Spleen (tissue), 11 donors: ENCODE results near the gene SPTSSB. TPM values are rescaled to one million over a fixed set of nuclear protein-coding genes. Genes with fewer than 3 reads are reported as not detected.

Source experiments
- DNase-seq: peaks from one replicate; pipeline ENCODE4 v3.0.0-alpha.2; 2020
- H3K27ac ChIP-seq, 8 donors: fragments of 200-600 bp; sonication (generic) in 7 of 8; 1 replicate in 4 of 8; 2 replicates in 4 of 8; pipeline versions ENCODE4 v1.5.0 to v1.8.0; 2016 to 2021; ENCODE audit warnings: inconsistent platforms in 4 of 8, mild to moderate bottlenecking in 4 of 8, moderate library complexity in 1 of 8
- H3K27me3 ChIP-seq, 7 donors: fragments of 200-600 bp; sonication (generic) in 6 of 7; replicated peaks in 1 of 7; 1 replicate in 4 of 7; 2 replicates in 3 of 7; pipeline versions ENCODE4 v1.5.0 to v1.8.0; 2016 to 2021; ENCODE audit warnings: inconsistent platforms in 3 of 7, mild to moderate bottlenecking in 1 of 7
- H3K36me3 ChIP-seq, 6 donors: fragments of 200-600 bp; sonication (generic) in 5 of 6; 1 replicate in 4 of 6; 2 replicates in 2 of 6; pipeline versions ENCODE4 v1.5.0 to v1.8.0; 2016 to 2021; ENCODE audit warnings: inconsistent platforms in 2 of 6
- H3K4me1 ChIP-seq, 6 donors: fragments of 200-600 bp; sonication (generic) in 5 of 6; 1 replicate in 3 of 6; 2 replicates in 3 of 6; pipeline versions ENCODE4 v1.5.0 to v1.8.0; 2016 to 2021; ENCODE audit warnings: inconsistent platforms in 3 of 6
- H3K4me3 ChIP-seq, 8 donors: fragments of 200-600 bp; sonication (generic) in 7 of 8; 1 replicate in 4 of 8; 2 replicates in 4 of 8; pipeline versions ENCODE4 v1.5.0 to v1.8.0; 2016 to 2021; ENCODE audit warnings: inconsistent platforms in 4 of 8, mild to moderate bottlenecking in 4 of 8, moderate library complexity in 2 of 8
- H3K9me3 ChIP-seq, 8 donors: fragments of 200-600 bp; sonication (generic) in 7 of 8; 1 replicate in 4 of 8; 2 replicates in 4 of 8; pipeline versions ENCODE4 v1.5.0 to v1.8.0; 2016 to 2021; ENCODE audit warnings: inconsistent platforms in 4 of 8
- CTCF ChIP-seq, 11 experiments: fragments of 200-600 bp in 7 of 11; fragments of 450-650 bp in 4 of 11; sonication (generic) in 4 of 11; IDR thresholded peaks in 8 of 11; conservative IDR thresholded peaks in 3 of 11; 1 replicate in 7 of 11; 2 replicates in 4 of 11; pipeline versions ENCODE4 v1.4.0 to v1.8.0; 2016 to 2021; ENCODE audit warnings: antibody characterized with exemption in 11 of 11, inconsistent platforms in 4 of 11, mild to moderate bottlenecking in 1 of 11
- POLR2A ChIP-seq, 3 donors: fragments of 450-650 bp; IDR thresholded peaks; one replicate each; pipeline ENCODE4 v1.5.1; 2017; ENCODE audit warnings: antibody characterized with exemption in 3 of 3, mild to moderate bottlenecking in 1 of 3
- POLR2AphosphoS5 ChIP-seq, 3 donors: sonication (generic); formaldehyde crosslinking; IDR thresholded peaks; one replicate each; pipeline ENCODE4 v1.5.1; 2017; ENCODE audit warnings: antibody characterized with exemption in 3 of 3
- WGBS, 5 donors: extraction: QIAGEN DNeasy Blood & Tissue Kit in 3 of 5; methylation state at CpG; one replicate each; pipeline versions ENCODE4 v1.1.5 to v1.1.7; 2013 to 2018; 5-methylcytosine and 5-hydroxymethylcytosine counted together
- intact Hi-C: fragments of 100-400 bp; cut with DNase I; formaldehyde crosslinking; loops from one replicate; pipeline ENCODE4 v1.15.0; 2023; ENCODE audit warnings: low total_unique reads
- polyA plus RNA-seq, 3 donors: library from polyadenylated mRNA; stranded (reverse); fragments of 200-250 nt; gene quantifications; one replicate each; pipeline ENCODE4 v1.2.1, GENCODE V29; 2013
- total RNA-seq, 7 donors: library from RNA; depleted of rRNA in 3 of 7; stranded (reverse); fragments of >200 nt in 3 of 7; fragmentation: NEBNext Ultra II Directional in 4 of 7; extraction: Animal tissue kit (Norgen Biotek cat#: 25700) in 4 of 7; gene quantifications; one replicate each; pipeline versions ENCODE4 v1.1.0 to v1.2.1, GENCODE V29; 2016 to 2021
- donor health status: healthy with polysubstance abuse.
- donor health status: DM: no; HTN: no; CAD: no; lungs with moderate emphysema.
- donor health status: DM: no; HTN: no; CAD: no.
- donor health status: Bipolar disorder and iron deficiency.
- donor health status: healthy.
- donor health status: DM: no; HTN: no; CAD: no.
- donor health status: DM: yes; HTN: yes; CAD: no.

The SPTSSB gene
- total and polyA plus RNA-seq, 10 donors = 0.26 to 4.5 (median 0.74) TPM

GRCh38 chr3:161333696-161334095, 37.6 kb downstream of the SPTSSB start:
- no peak overlapping the region for H3K27ac ChIP-seq
- no peaks in the 10 kb centered on the region for H3K4me1 ChIP-seq
- no peak overlapping the region for H3K4me3 ChIP-seq
- 23 to 46% (median 30%) methylated on average over 2 of the region's 2 CpGs for WGBS, 5 donors
- TF ChIP-seq POLR2AphosphoS5 (IDR thresholded peaks at IDR 0.05) (no peak), CTCF (IDR thresholded peaks at IDR 0.05 in 8 of 11, conservative IDR thresholded peaks at IDR 0.05 in 3 of 11) (no peak), POLR2A (IDR thresholded peaks at IDR 0.05) (no peak)
- no peaks in the 10 kb centered on the region for H3K9me3 ChIP-seq
- intact Hi-C loops = no loop called here
- peaks cover 0 to 4% (median 0%) of the 10 kb centered on the region in 7 donors for H3K27me3 ChIP-seq
- no peaks in the 10 kb centered on the region for H3K36me3 ChIP-seq
- no peak for DNase-seq

- intact Hi-C loops = no loop called here
- no peak for DNase-seq
- no peak overlapping the region for H3K27ac ChIP-seq
- no peaks in the 10 kb centered on the region for H3K9me3 ChIP-seq
- TF ChIP-seq POLR2AphosphoS5 (IDR thresholded peaks at IDR 0.05) (no peak), POLR2A (IDR thresholded peaks at IDR 0.05) (no peak), CTCF (IDR thresholded peaks at IDR 0.05 in 8 of 11, conservative IDR thresholded peaks at IDR 0.05 in 3 of 11) (no peak)
- WGBS, 5 donors = 13 to 63% (median 37%) methylated on average over 1 of the region's 1 CpG
- no peaks in the 10 kb centered on the region for H3K36me3 ChIP-seq
- no peak overlapping the region for H3K4me3 ChIP-seq
- peaks cover 0 to 4% (median 0%) of the 10 kb centered on the region in 7 donors for H3K27me3 ChIP-seq
- no peaks in the 10 kb centered on the region for H3K4me1 ChIP-seq
Measured at GRCh38 chr3:161332792-161333191, 38.5 kb downstream of the SPTSSB start.

GRCh38 chr3:161325059-161325458, 46.3 kb downstream of the SPTSSB start:
- no peak for TF ChIP-seq CTCF (IDR thresholded peaks at IDR 0.05 in 8 of 11, conservative IDR thresholded peaks at IDR 0.05 in 3 of 11)
- TF ChIP-seq POLR2AphosphoS5 (IDR thresholded peaks at IDR 0.05) = no peak
- TF ChIP-seq POLR2A (IDR thresholded peaks at IDR 0.05) = no peak
- intact Hi-C loops = no loop called here
- WGBS, 5 donors = 83 to 93% (median 86%) methylated on average over 2 of the region's 2 CpGs
- Histone ChIP-seq H3K27ac (no peak overlapping the region), H3K4me1 (no peaks in the 10 kb centered on the region), H3K4me3 (no peak overlapping the region), H3K9me3 (peaks cover 0 to 17% (median 15%) of the 10 kb centered on the region in 8 donors), H3K36me3 (no peaks in the 10 kb centered on the region), H3K27me3 (no peaks in the 10 kb centered on the region)
- no peak for DNase-seq

- Histone ChIP-seq H3K4me1 (no peaks in the 10 kb centered on the region), H3K27me3 (no peaks in the 10 kb centered on the region), H3K36me3 (no peaks in the 10 kb centered on the region), H3K4me3 (no peak overlapping the region), H3K27ac (no peak overlapping the region), H3K9me3 (peaks cover 0 to 26% (median 21%) of the 10 kb centered on the region in 8 donors)
- DNase-seq = no peak
- TF ChIP-seq POLR2A (IDR thresholded peaks at IDR 0.05) (no peak), CTCF (IDR thresholded peaks at IDR 0.05 in 8 of 11, conservative IDR thresholded peaks at IDR 0.05 in 3 of 11) (no peak), POLR2AphosphoS5 (IDR thresholded peaks at IDR 0.05) (no peak)
- intact Hi-C loops = no loop called here
Measured at GRCh38 chr3:161323926-161324621, 47.2 kb downstream of the SPTSSB start.
